BLaER1 (cell line): Measurements from ENCODE around the gene RBM28.

Experiments
- H3K27ac ChIP-seq: shearing (Covaris generic); formaldehyde crosslinking; 2 replicates; pipeline ENCODE4 v1.8.1; 2022
- H3K27me3 ChIP-seq: shearing (Covaris generic); formaldehyde crosslinking; 2 replicates; pipeline ENCODE4 v1.8.1; 2022
- H3K36me3 ChIP-seq: shearing (Covaris generic); formaldehyde crosslinking; 2 replicates; pipeline ENCODE4 v1.8.1; 2022
- H3K4me1 ChIP-seq: shearing (Covaris generic); formaldehyde crosslinking; 2 replicates; pipeline ENCODE4 v1.8.1; 2022
- H3K4me2 ChIP-seq: shearing (Covaris generic); formaldehyde crosslinking; 2 replicates; pipeline ENCODE4 v1.8.1; 2022
- H3K4me3 ChIP-seq: shearing (Covaris generic); formaldehyde crosslinking; 2 replicates; pipeline ENCODE4 v1.8.1; 2022
- H3K9ac ChIP-seq: shearing (Covaris generic); formaldehyde crosslinking; 2 replicates; pipeline ENCODE4 v1.8.1; 2022
- H3K9me3 ChIP-seq: shearing (Covaris generic); formaldehyde crosslinking; 2 replicates; pipeline ENCODE4 v1.8.1; 2022
- H4K20me1 ChIP-seq: shearing (Covaris generic); formaldehyde crosslinking; 2 replicates; pipeline ENCODE4 v1.8.1; 2022
- Cebpa-rat ChIP-seq: shearing (Covaris generic); IDR thresholded peaks from 2 replicates; pipeline ENCODE4 v1.8.1; 2022

The RBM28 gene

GRCh38 chr7:128359939-128360338 is 16.2 kb upstream of the RBM28 start:
- peak overlapping the region; percentile 96 for H3K4me2 ChIP-seq
- no peaks in the 10 kb centered on the region for H3K9me3 ChIP-seq
- no peaks in the 10 kb centered on the region for H4K20me1 ChIP-seq
- no peak overlapping the region for H3K27ac ChIP-seq
- no peak overlapping the region for H3K9ac ChIP-seq
- no peak for TF ChIP-seq Cebpa-rat
- no peaks in the 10 kb centered on the region for H3K36me3 ChIP-seq
- 0 out of 2 replicates have a peak overlapping the region, but pooled peaks have one; percentile 71 for H3K4me3 ChIP-seq
- peaks cover 21% of the 10 kb centered on the region for H3K4me1 ChIP-seq
- peaks cover 53% of the 10 kb centered on the region for H3K27me3 ChIP-seq

GRCh38 chr7:128359336-128359735 is 15.6 kb upstream of the RBM28 start:
- H3K36me3 ChIP-seq, result no peaks in the 10 kb centered on the region
- H3K4me3 ChIP-seq, result no peak overlapping the region
- no peak overlapping the region for H3K4me2 ChIP-seq
- H3K9ac ChIP-seq, result no peak overlapping the region
- no peak for TF ChIP-seq Cebpa-rat
- H3K27ac ChIP-seq, result no peak overlapping the region
- H3K27me3 ChIP-seq, result peaks cover 51% of the 10 kb centered on the region
- no peaks in the 10 kb centered on the region for H3K9me3 ChIP-seq
- H4K20me1 ChIP-seq, result no peaks in the 10 kb centered on the region
- H3K4me1 ChIP-seq, result peaks cover 21% of the 10 kb centered on the region

GRCh38 chr7:128358233-128358632 is 14.5 kb upstream of the RBM28 start:
- H3K27ac ChIP-seq, result no peak overlapping the region
- TF ChIP-seq Cebpa-rat, result no peak
- H3K9ac ChIP-seq, result no peak overlapping the region
- H3K4me3 ChIP-seq, result no peak overlapping the region
- H3K4me1 ChIP-seq, result peaks cover 21% of the 10 kb centered on the region
- H3K9me3 ChIP-seq, result no peaks in the 10 kb centered on the region
- no peak overlapping the region for H3K4me2 ChIP-seq
- H3K36me3 ChIP-seq, result no peaks in the 10 kb centered on the region
- H3K27me3 ChIP-seq, result peaks cover 49% of the 10 kb centered on the region
- no peaks in the 10 kb centered on the region for H4K20me1 ChIP-seq

DNA sequence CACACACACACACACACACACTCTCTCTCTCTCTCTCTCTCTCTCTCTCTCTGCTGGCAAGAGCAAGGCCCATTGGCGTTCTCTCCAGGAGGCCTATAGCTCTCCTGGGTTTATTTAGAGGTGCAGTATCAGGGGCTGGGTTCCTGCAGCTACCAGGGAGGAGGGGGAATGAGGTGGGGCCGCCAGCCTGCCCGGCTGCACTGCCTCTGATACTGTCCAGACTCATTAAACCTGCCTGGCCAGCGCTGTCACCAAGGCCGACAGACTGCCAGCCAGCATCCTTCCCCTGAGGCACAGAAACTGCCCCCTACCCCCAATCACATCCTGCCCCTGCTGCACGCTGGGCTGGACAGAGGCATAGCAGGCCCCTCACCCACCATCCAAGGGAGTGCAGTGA is 13.5 kb upstream of the RBM28 start:
- no peak overlapping the region for H3K4me3 ChIP-seq
- H3K9ac ChIP-seq, result no peak overlapping the region
- H3K27me3 ChIP-seq, result peaks cover 49% of the 10 kb centered on the region
- H4K20me1 ChIP-seq, result no peaks in the 10 kb centered on the region
- H3K4me2 ChIP-seq, result no peak overlapping the region
- no peak overlapping the region for H3K27ac ChIP-seq
- TF ChIP-seq Cebpa-rat, result no peak
- peaks cover 21% of the 10 kb centered on the region for H3K4me1 ChIP-seq
- H3K36me3 ChIP-seq, result no peaks in the 10 kb centered on the region
- no peaks in the 10 kb centered on the region for H3K9me3 ChIP-seq

DNA sequence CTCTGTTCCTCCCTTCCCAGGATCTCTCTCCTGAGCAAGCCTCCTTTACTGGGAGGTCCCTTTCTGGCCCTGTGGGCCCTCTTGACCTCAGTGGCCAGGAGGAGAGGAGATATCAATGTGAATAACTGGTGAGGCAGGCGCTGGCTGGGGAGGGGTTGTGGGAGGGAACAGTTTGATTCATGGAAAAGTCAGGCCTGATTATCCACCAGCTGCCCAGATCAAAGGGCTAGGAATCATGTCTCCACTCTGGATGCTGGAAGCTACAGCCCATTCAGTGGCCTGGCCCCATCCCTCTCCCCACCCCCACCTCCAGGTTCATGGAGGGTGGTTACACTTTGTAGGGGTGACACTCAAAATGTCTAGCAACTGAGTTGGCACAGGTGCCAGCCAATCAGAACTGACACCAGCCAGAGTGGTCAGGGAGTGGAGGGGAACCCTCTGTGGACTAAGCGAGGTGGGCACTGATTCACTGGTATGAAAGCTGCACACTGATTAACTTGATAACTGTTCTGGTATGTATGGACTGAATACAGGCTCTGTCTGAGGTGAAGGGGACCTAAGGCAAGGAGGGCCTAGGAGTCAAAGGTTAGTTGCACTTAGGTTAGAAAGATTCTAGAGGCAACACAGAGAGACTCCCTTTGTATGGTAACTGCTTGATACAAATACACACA is 13.0 kb upstream of the RBM28 start:
- peaks cover 49% of the 10 kb centered on the region for H3K27me3 ChIP-seq
- no peak for TF ChIP-seq Cebpa-rat
- peaks cover 4% of the 10 kb centered on the region for H3K9me3 ChIP-seq
- no peaks in the 10 kb centered on the region for H3K36me3 ChIP-seq
- H3K9ac ChIP-seq, result no peak overlapping the region
- H3K27ac ChIP-seq, result no peak overlapping the region
- H3K4me2 ChIP-seq, result no peak overlapping the region
- H4K20me1 ChIP-seq, result no peaks in the 10 kb centered on the region
- no peak overlapping the region for H3K4me3 ChIP-seq
- H3K4me1 ChIP-seq, result peaks cover 17% of the 10 kb centered on the region

DNA sequence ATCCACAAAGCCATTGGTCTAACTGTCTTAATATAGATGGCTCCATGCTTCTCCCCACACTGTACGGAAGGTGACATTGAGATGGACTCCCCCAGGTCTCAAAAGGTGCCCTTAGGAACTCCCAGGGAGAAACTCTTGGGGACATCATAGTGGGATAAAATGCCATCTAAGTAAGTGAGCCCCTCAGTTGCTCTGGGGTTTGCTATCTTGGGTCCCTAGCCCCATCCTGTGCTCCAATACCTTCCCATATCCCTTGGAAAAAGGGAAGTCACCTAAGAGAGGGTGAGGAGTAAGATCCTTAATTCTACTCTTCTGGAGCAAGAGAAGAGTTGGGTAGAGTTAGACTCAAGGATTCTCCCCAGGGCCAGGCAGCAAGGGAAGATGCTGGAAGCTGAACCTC is 9.9 kb upstream of the RBM28 start:
- Histone ChIP-seq H3K36me3 (no peaks in the 10 kb centered on the region), H3K4me2 (no peak overlapping the region), H3K27me3 (peaks cover 53% of the 10 kb centered on the region), H3K4me1 (peaks cover 12% of the 10 kb centered on the region), H3K4me3 (no peak overlapping the region), H3K27ac (no peak overlapping the region), H3K9me3 (peaks cover 11% of the 10 kb centered on the region), H3K9ac (no peak overlapping the region), H4K20me1 (no peaks in the 10 kb centered on the region)
- no peak for TF ChIP-seq Cebpa-rat

GRCh38 chr7:128353189-128353588 is 9.5 kb upstream of the RBM28 start:
- Histone ChIP-seq H3K27me3 (peaks cover 53% of the 10 kb centered on the region), H3K36me3 (no peaks in the 10 kb centered on the region)

DNA sequence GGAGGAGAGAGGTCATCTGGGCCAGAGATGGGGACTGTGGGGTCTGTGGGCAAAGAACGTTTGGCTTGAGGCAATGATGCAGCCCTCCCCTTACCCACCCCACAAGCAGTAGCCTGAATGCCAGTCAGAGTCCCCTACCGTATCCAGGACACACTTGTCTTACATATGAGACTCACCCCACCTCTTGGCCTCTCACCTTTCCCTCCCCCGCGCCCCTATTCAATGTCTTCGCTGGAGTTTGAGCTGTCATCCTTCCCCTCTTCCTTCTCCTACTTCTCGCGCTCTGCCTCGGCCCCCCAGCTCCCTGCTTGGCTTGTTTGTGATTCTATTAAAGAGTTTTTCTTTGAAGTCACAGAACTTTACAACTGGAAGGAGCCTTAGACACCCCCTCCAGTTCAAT is 8.9 kb upstream of the RBM28 start:
- Histone ChIP-seq H4K20me1 (no peaks in the 10 kb centered on the region), H3K36me3 (no peaks in the 10 kb centered on the region), H3K4me1 (peaks cover 12% of the 10 kb centered on the region), H3K4me3 (no peak overlapping the region), H3K27me3 (peaks cover 53% of the 10 kb centered on the region), H3K27ac (no peak overlapping the region), H3K9ac (no peak overlapping the region), H3K9me3 (peaks cover 11% of the 10 kb centered on the region), H3K4me2 (no peak overlapping the region)
- no peak for TF ChIP-seq Cebpa-rat

More at GRCh38 chr7:128353189-128353588, 9.5 kb upstream of the RBM28 start:
- H3K4me1 ChIP-seq, result peaks cover 12% of the 10 kb centered on the region
- H3K27ac ChIP-seq, result no peak overlapping the region
- no peak overlapping the region for H3K4me2 ChIP-seq
- no peak for TF ChIP-seq Cebpa-rat
- no peak overlapping the region for H3K4me3 ChIP-seq
- H4K20me1 ChIP-seq, result no peaks in the 10 kb centered on the region
- peaks cover 11% of the 10 kb centered on the region for H3K9me3 ChIP-seq
- H3K9ac ChIP-seq, result no peak overlapping the region

DNA sequence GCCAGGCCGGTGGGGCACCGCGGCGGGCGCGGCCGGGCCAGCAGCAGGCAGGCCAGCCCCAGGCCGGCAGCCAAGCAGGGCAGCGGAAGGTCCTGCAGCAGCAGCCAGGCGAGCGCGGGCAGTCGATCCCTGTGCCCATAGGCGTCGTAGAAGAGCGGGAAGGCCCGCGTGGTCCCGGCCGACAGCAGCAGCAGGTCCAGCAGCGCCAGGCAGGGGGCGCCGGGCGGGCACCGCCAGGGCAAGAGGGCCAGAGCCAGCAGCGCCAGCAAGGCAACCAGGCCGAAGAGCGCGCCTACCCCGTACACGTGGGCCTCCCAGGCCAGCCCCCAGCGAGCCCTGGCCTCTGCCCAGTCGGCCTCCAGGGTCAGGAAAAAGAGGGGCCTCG is 8.4 kb upstream of the RBM28 start:
- no peaks in the 10 kb centered on the region for H4K20me1 ChIP-seq
- H3K9ac ChIP-seq, result no peak overlapping the region
- no peak overlapping the region for H3K4me3 ChIP-seq
- peaks cover 53% of the 10 kb centered on the region for H3K27me3 ChIP-seq
- no peak overlapping the region; the same call in 1 of the 2 replicates for H3K4me2 ChIP-seq
- H3K27ac ChIP-seq, result no peak overlapping the region
- H3K36me3 ChIP-seq, result no peaks in the 10 kb centered on the region
- no peak for TF ChIP-seq Cebpa-rat
- peaks cover 12% of the 10 kb centered on the region for H3K4me1 ChIP-seq
- peaks cover 11% of the 10 kb centered on the region for H3K9me3 ChIP-seq

DNA sequence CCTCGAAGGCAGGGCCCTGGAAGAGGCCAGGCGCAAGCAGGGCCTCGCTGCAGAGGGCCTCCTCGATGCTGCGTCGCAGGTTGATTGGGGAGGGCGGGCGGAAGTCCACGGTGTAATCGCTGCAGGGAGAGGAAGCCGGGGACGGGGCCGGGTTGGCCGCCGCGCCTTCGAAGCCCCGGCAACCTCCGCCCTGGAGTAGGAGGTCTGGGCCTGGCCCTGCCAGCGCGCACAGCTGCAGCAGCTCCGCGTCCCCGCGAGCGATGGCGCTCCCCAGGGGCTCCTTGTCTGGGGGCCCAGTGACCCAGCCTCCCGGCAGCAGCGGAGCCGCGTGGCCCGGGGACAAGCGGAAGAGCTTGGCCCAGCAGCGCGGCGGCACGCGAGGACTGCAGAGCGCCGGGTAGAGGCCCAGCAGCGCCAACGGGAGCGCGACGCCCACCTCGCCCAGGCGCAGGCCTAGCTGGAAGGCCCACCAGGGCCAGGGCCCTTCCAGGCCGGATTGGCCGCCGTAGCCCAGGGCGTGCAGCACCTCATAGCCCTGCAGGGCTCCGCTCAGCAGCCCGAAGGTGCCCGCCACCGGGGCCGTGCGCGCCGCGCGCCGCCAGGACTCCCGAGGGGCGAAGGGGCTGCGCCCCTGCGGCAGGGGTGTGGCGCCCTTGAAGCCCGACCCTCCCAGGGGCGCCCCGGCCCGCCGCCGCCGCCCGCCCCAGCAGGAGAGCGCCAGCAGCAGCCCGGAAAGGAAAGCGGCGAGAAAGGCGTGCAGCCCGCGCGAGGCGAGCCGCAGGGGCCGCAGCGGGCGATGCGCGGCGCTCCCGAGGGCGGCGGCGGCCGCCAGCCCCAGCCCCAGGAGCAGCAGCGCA is 7.8 kb upstream of the RBM28 start:
- no peaks in the 10 kb centered on the region for H3K36me3 ChIP-seq
- H4K20me1 ChIP-seq, result no peaks in the 10 kb centered on the region
- peaks cover 53% of the 10 kb centered on the region for H3K27me3 ChIP-seq
- H3K4me1 ChIP-seq, result peaks cover 12% of the 10 kb centered on the region
- 0 out of 2 replicates have a peak overlapping the region, but pooled peaks have one; percentile 14 for H3K27ac ChIP-seq
- no peak overlapping the region for H3K9ac ChIP-seq
- peaks cover 11% of the 10 kb centered on the region for H3K9me3 ChIP-seq
- H3K4me2 ChIP-seq, result peak overlapping the region; percentile 53
- 0 out of 2 replicates have a peak overlapping the region, but pooled peaks have one; percentile 38 for H3K4me3 ChIP-seq
- TF ChIP-seq Cebpa-rat, result no peak
